CD14-positive monocyte (primary cell): ENCODE measurements around the gene CEP83. TPM values are rescaled to one million over a fixed set of nuclear protein-coding genes. Genes with fewer than 3 reads are reported as not detected.

Experiments
- DNase-seq, 3 donors: peaks; one replicate each; pipeline ENCODE4 v3.0.0-alpha.2; 2011 to 2022
- H2AFZ ChIP-seq: 2 replicates; pipeline ENCODE4 v1.6.0; 2012; ENCODE audit warnings: mild to moderate bottlenecking, low read depth, low read length, inconsistent platforms; ENCODE audit not compliant: insufficient read depth, poor library complexity, severe bottlenecking
- H3K27ac ChIP-seq, 2 donors: 1 replicate in 1 of 2; 2 replicates in 1 of 2; pipeline ENCODE4 v1.5.1; 2012 to 2013; ENCODE audit warnings: low read length in 2 of 2, control low read depth in 1 of 2, inconsistent platforms in 1 of 2, low read depth in 1 of 2, mild to moderate bottlenecking in 1 of 2
- H3K27me3 ChIP-seq, 2 donors: one replicate each; pipeline versions ENCODE4 v1.6.0 to v1.6.1; 2011 to 2013; ENCODE audit warnings: low read length in 2 of 2; ENCODE audit not compliant: control insufficient read depth in 2 of 2, insufficient read depth in 2 of 2
- H3K36me3 ChIP-seq, 2 donors: replicated peaks in 1 of 2; 1 replicate in 1 of 2; 2 replicates in 1 of 2; pipeline versions ENCODE4 v1.5.1 to v1.6.1; 2012 to 2013; ENCODE audit warnings: low read length in 2 of 2, control low read depth in 1 of 2, inconsistent platforms in 1 of 2, mild to moderate bottlenecking in 1 of 2; ENCODE audit not compliant: insufficient read depth in 2 of 2, control insufficient read depth in 1 of 2
- H3K4me1 ChIP-seq, 2 donors: 1 replicate in 1 of 2; 2 replicates in 1 of 2; pipeline versions ENCODE4 v1.5.1 to v1.6.1; 2012 to 2013; ENCODE audit warnings: low read length in 2 of 2, control low read depth in 1 of 2, inconsistent platforms in 1 of 2, mild to moderate bottlenecking in 1 of 2, moderate library complexity in 1 of 2; ENCODE audit not compliant: insufficient read depth in 2 of 2, control insufficient read depth in 1 of 2
- H3K4me2 ChIP-seq: replicated peaks from 2 replicates; pipeline ENCODE3; 2012; ENCODE audit warnings: low read length, moderate library complexity, mild to moderate bottlenecking; ENCODE audit not compliant: poor library complexity, severe bottlenecking; ENCODE audit errors: extremely low read depth
- H3K4me3 ChIP-seq, 3 experiments: fragments of 200-600 bp in 1 of 3; sonication (generic) in 1 of 3; replicated peaks in 1 of 3; 1 replicate in 2 of 3; 2 replicates in 1 of 3; pipeline ENCODE4 v1.5.1; 2011 to 2013; ENCODE audit warnings: low read length in 3 of 3, mild to moderate bottlenecking in 3 of 3, control low read depth in 2 of 3, low read depth in 2 of 3, inconsistent platforms in 1 of 3, moderate library complexity in 1 of 3
- H3K79me2 ChIP-seq: 2 replicates; pipeline ENCODE4 v1.6.0; 2012; ENCODE audit warnings: mild to moderate bottlenecking, control low read depth, inconsistent platforms, low read length, moderate library complexity; ENCODE audit not compliant: insufficient read depth
- H3K9ac ChIP-seq: 2 replicates; pipeline ENCODE4 v1.6.0; 2017; ENCODE audit warnings: low read length, mild to moderate bottlenecking; ENCODE audit not compliant: insufficient read depth, poor library complexity, severe bottlenecking
- H3K9me3 ChIP-seq, 2 donors: replicated peaks in 1 of 2; 1 replicate in 1 of 2; 2 replicates in 1 of 2; pipeline versions ENCODE4 v1.5.1 to v1.6.1; 2012 to 2013; ENCODE audit warnings: low read length in 2 of 2, control low read depth in 1 of 2; ENCODE audit not compliant: control insufficient read depth in 1 of 2, insufficient read depth in 1 of 2
- H4K20me1 ChIP-seq: 2 replicates; pipeline ENCODE4 v1.6.0; 2012; ENCODE audit warnings: mild to moderate bottlenecking, low read length, control low read depth, moderate library complexity; ENCODE audit not compliant: insufficient read depth
- H3K27ac Mint-ChIP-seq, 7 donors: one replicate each; pipeline ENCODE4 v1.8.0; 2020; ENCODE audit warnings: mild to moderate bottlenecking in 7 of 7, mixed read lengths in 7 of 7, moderate library complexity in 6 of 7, inconsistent platforms in 2 of 7
- H3K27me3 Mint-ChIP-seq, 3 donors: one replicate each; pipeline ENCODE4 v1.8.0; 2021 to 2022; ENCODE audit warnings: low read depth in 3 of 3, mild to moderate bottlenecking in 3 of 3, mixed read lengths in 3 of 3, moderate library complexity in 3 of 3, inconsistent platforms in 1 of 3
- H3K36me3 Mint-ChIP-seq, 2 donors: one replicate each; pipeline ENCODE4 v1.8.0; 2020; ENCODE audit warnings: mixed read lengths in 2 of 2, inconsistent platforms in 1 of 2, mild to moderate bottlenecking in 1 of 2
- H3K4me1 Mint-ChIP-seq: one replicate; pipeline ENCODE4 v1.8.0; 2020; ENCODE audit warnings: mild to moderate bottlenecking, mixed read lengths
- H3K4me3 Mint-ChIP-seq, 2 donors: one replicate each; pipeline ENCODE4 v1.8.0; 2020; ENCODE audit warnings: mild to moderate bottlenecking in 2 of 2, mixed read lengths in 2 of 2, moderate library complexity in 1 of 2
- H3K9me3 Mint-ChIP-seq, 7 donors: one replicate each; pipeline ENCODE4 v1.8.0; 2020 to 2022; ENCODE audit warnings: mixed read lengths in 7 of 7, mild to moderate bottlenecking in 6 of 7, moderate library complexity in 6 of 7, inconsistent platforms in 2 of 7
- WGBS: methylation state at CpG from one replicate; pipeline ENCODE4 v1.1.5; 2013; ENCODE audit warnings: missing lambda C conversion rate; ENCODE audit not compliant: insufficient coverage; 5-methylcytosine and 5-hydroxymethylcytosine counted together
- intact Hi-C, 2 donors: fragments of 100-400 bp; cut with micrococcal nuclease; formaldehyde crosslinking; loops; one replicate each; pipeline versions ENCODE4 v1.15.0 to v1.15.1; 2023
- polyA plus RNA-seq, 3 donors: library from polyadenylated mRNA; depleted of rRNA in 1 of 3; unstranded in 2 of 3; stranded (reverse) in 1 of 3; fragments of 300-500 nt in 2 of 3; fragments of >200 nt in 1 of 3; fragmentation: Illumina TruSeq in 2 of 3; gene quantifications; 1 replicate in 2 of 3; 2 replicates in 1 of 3; pipeline ENCODE4 v1.2.3, GENCODE V29; 2012 to 2021
- TF ChIP-seq, protein P1 (sequence below): fragments of 200-600 bp; IDR thresholded peaks from one replicate; pipeline ENCODE4 v1.8.0; 2022; ENCODE audit warnings: antibody characterized with exemption, mild to moderate bottlenecking

The CEP83 gene
- polyA plus RNA-seq, 3 donors = 0.73 to 3.1 (median 1.0) TPM

DNA sequence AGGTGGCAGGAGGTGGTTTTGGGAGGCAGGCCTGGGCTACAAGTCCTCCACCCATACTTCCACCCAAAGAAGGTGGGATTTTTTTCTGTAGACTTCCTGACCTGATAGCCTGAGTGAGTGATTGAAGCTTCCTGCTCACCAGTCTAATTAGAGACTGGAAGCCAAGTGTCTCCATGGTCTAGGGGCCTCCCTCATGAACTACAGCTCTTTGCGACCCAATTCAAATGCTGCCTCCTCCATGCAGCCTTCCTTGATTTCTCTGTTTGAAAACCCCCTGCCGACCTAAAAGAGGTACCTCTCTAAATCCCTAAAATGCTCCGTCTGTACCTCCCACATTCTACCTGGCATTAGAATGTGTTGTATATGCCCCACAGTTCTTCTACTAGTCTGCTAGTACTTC lies 186.4 kb downstream of the CEP83 start:
- Histone ChIP-seq H3K4me1 (peaks cover 20 to 29% of the 10 kb centered on the region in 2 donors), H3K9ac (no peak overlapping the region), H4K20me1 (peaks cover 5% of the 10 kb centered on the region), H3K79me2 (no peaks in the 10 kb centered on the region), H3K36me3 (peaks cover 32 to 81% of the 10 kb centered on the region in 2 donors), H3K9me3 (no peaks in the 10 kb centered on the region), H3K27me3 (no peaks in the 10 kb centered on the region), H3K4me3 (no peak overlapping the region), H3K4me2 (no peak overlapping the region), H3K27ac (no peak overlapping the region), H2AFZ (no peak overlapping the region)
- TF ChIP-seq, protein P1, sequence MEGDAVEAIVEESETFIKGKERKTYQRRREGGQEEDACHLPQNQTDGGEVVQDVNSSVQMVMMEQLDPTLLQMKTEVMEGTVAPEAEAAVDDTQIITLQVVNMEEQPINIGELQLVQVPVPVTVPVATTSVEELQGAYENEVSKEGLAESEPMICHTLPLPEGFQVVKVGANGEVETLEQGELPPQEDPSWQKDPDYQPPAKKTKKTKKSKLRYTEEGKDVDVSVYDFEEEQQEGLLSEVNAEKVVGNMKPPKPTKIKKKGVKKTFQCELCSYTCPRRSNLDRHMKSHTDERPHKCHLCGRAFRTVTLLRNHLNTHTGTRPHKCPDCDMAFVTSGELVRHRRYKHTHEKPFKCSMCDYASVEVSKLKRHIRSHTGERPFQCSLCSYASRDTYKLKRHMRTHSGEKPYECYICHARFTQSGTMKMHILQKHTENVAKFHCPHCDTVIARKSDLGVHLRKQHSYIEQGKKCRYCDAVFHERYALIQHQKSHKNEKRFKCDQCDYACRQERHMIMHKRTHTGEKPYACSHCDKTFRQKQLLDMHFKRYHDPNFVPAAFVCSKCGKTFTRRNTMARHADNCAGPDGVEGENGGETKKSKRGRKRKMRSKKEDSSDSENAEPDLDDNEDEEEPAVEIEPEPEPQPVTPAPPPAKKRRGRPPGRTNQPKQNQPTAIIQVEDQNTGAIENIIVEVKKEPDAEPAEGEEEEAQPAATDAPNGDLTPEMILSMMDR = no peak
- Mint-ChIP-seq H3K27me3 (no peaks in the 10 kb centered on the region), H3K4me3 (no peak overlapping the region), H3K9me3 (no peaks in the 10 kb centered on the region), H3K36me3 (peaks cover 65 to 79% of the 10 kb centered on the region in 2 donors), H3K27ac (peak overlapping the region in 1 of 7 donors; percentile 87), H3K4me1 (peaks cover 32% of the 10 kb centered on the region)
- WGBS = 100% methylated on average over 1 of the region's 3 CpGs
- intact Hi-C loops = no loop called here
- DNase-seq = no peak

GRCh38 chr12:94272280-94272679 lies 187.4 kb downstream of the CEP83 start:
- Histone ChIP-seq H3K27ac (peak overlapping the region in 1 of 2 donors; percentile 30), H3K4me1 (peaks cover 20 to 31% of the 10 kb centered on the region in 2 donors), H3K9ac (no peak overlapping the region), H2AFZ (no peak overlapping the region), H3K9me3 (no peaks in the 10 kb centered on the region), H4K20me1 (peaks cover under 1% of the 10 kb centered on the region), H3K4me2 (no peak overlapping the region), H3K4me3 (no peak overlapping the region), H3K36me3 (peaks cover 32 to 71% of the 10 kb centered on the region in 2 donors), H3K27me3 (no peaks in the 10 kb centered on the region), H3K79me2 (no peaks in the 10 kb centered on the region)
- H3K27ac Mint-ChIP-seq = peak overlapping the region in 3 of 7 donors; percentile 18 to 87 (median 19)
- H3K4me3 Mint-ChIP-seq = no peak overlapping the region
- H3K4me1 Mint-ChIP-seq = peaks cover 33% of the 10 kb centered on the region
- peak; percentile 18 to 58 (median 38) for DNase-seq
- 71% methylated on average over 5 of the region's 5 CpGs for WGBS
- H3K9me3 Mint-ChIP-seq = no peaks in the 10 kb centered on the region
- intact Hi-C loops = no loop called here
- H3K27me3 Mint-ChIP-seq = no peaks in the 10 kb centered on the region
- TF ChIP-seq, protein P1 = no peak
- H3K36me3 Mint-ChIP-seq = peaks cover 65 to 84% of the 10 kb centered on the region in 2 donors
